ENCODE measurements around the gene TSPAN18.
A peak's percentile ranks its signal among the peaks of the same experiment; 100 is the strongest.

Gene TSPAN18

GRCh38 chr11:44848203-44848962 lies 121.6 kb downstream of the TSPAN18 start:
- no peak for DNase-seq (ENCODE audit: low read depth)

- DNase-seq (ENCODE audit: low read depth): no peak
Measured at GRCh38 chr11:44848963-44849350, 122.2 kb downstream of the TSPAN18 start.

- DNase-seq (ENCODE audit: low read depth): no peak
Measured at GRCh38 chr11:44849424-44849823, 122.7 kb downstream of the TSPAN18 start.

- no peak for DNase-seq (ENCODE audit: low read depth)
Measured at GRCh38 chr11:44849922-44850321, 123.2 kb downstream of the TSPAN18 start.

GRCh38 chr11:44851496-44851895 lies 124.7 kb downstream of the TSPAN18 start:
- DNase-seq (ENCODE audit: low read depth): no peak

GRCh38 chr11:44852159-44852747 lies 125.5 kb downstream of the TSPAN18 start:
- DNase-seq (ENCODE audit: low read depth): peak; percentile 14

- no peak for DNase-seq (ENCODE audit: low read depth)
Measured at GRCh38 chr11:44852952-44853351, 126.2 kb downstream of the TSPAN18 start.

- no peak for DNase-seq (ENCODE audit: low read depth)
Measured at GRCh38 chr11:44853666-44854065, 126.9 kb downstream of the TSPAN18 start.

- DNase-seq (ENCODE audit: low read depth): no peak
Measured at GRCh38 chr11:44854086-44854485, 127.3 kb downstream of the TSPAN18 start.

- no peak for DNase-seq (ENCODE audit: low read depth)
Measured at GRCh38 chr11:44854741-44855492, 128.2 kb downstream of the TSPAN18 start.

- DNase-seq (ENCODE audit: low read depth): no peak
Measured at GRCh38 chr11:44855493-44855849, 128.7 kb downstream of the TSPAN18 start.

GRCh38 chr11:44857490-44858090 lies 130.8 kb downstream of the TSPAN18 start:
- no peak for DNase-seq (ENCODE audit: low read depth)

GRCh38 chr11:44858796-44859527 lies 132.2 kb downstream of the TSPAN18 start:
- DNase-seq (ENCODE audit: low read depth): no peak

- no peak for DNase-seq (ENCODE audit: low read depth)
Measured at GRCh38 chr11:44859528-44859925, 132.8 kb downstream of the TSPAN18 start.

GRCh38 chr11:44860346-44860745 lies 133.6 kb downstream of the TSPAN18 start:
- DNase-seq (ENCODE audit: low read depth): no peak

- DNase-seq (ENCODE audit: low read depth): peak; percentile 96
Measured at GRCh38 chr11:44861849-44862557, 135.2 kb downstream of the TSPAN18 start.

GRCh38 chr11:44862558-44863101 lies 135.9 kb downstream of the TSPAN18 start:
- DNase-seq (ENCODE audit: low read depth): no peak

- DNase-seq (ENCODE audit: low read depth): no peak
Measured at GRCh38 chr11:44863231-44863630, 136.5 kb downstream of the TSPAN18 start.

GRCh38 chr11:44865866-44866272 lies 139.1 kb downstream of the TSPAN18 start:
- DNase-seq (ENCODE audit: low read depth): no peak

GRCh38 chr11:44866286-44866685 lies 139.5 kb downstream of the TSPAN18 start:
- no peak for DNase-seq (ENCODE audit: low read depth)

GRCh38 chr11:44868021-44868420 lies 141.3 kb downstream of the TSPAN18 start:
- no peak for DNase-seq (ENCODE audit: low read depth)
